ENCODE data around the gene MCF2L2.

GRCh38 chr3:183259087-183259486 lies 169.3 kb downstream of the MCF2L2 start:
- no peak for TF ChIP-seq RARB (CRISPR knock-in tag; IDR thresholded peaks at IDR 0.05)
- TF ChIP-seq, protein P1, sequence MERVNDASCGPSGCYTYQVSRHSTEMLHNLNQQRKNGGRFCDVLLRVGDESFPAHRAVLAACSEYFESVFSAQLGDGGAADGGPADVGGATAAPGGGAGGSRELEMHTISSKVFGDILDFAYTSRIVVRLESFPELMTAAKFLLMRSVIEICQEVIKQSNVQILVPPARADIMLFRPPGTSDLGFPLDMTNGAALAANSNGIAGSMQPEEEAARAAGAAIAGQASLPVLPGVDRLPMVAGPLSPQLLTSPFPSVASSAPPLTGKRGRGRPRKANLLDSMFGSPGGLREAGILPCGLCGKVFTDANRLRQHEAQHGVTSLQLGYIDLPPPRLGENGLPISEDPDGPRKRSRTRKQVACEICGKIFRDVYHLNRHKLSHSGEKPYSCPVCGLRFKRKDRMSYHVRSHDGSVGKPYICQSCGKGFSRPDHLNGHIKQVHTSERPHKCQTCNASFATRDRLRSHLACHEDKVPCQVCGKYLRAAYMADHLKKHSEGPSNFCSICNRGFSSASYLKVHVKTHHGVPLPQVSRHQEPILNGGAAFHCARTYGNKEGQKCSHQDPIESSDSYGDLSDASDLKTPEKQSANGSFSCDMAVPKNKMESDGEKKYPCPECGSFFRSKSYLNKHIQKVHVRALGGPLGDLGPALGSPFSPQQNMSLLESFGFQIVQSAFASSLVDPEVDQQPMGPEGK (CRISPR knock-in tag; IDR thresholded peaks at IDR 0.05; ENCODE audit: borderline replicate concordance): no peak
- TF ChIP-seq GLIS3 (CRISPR knock-in tag; IDR thresholded peaks at IDR 0.05): no peak
- no peak for TF ChIP-seq SNAI2 (CRISPR knock-in tag; IDR thresholded peaks at IDR 0.05)
- no peak for TF ChIP-seq ARNTL (CRISPR knock-in tag; IDR thresholded peaks at IDR 0.05; ENCODE audit: borderline replicate concordance, low read depth)
- TF ChIP-seq, protein P2, sequence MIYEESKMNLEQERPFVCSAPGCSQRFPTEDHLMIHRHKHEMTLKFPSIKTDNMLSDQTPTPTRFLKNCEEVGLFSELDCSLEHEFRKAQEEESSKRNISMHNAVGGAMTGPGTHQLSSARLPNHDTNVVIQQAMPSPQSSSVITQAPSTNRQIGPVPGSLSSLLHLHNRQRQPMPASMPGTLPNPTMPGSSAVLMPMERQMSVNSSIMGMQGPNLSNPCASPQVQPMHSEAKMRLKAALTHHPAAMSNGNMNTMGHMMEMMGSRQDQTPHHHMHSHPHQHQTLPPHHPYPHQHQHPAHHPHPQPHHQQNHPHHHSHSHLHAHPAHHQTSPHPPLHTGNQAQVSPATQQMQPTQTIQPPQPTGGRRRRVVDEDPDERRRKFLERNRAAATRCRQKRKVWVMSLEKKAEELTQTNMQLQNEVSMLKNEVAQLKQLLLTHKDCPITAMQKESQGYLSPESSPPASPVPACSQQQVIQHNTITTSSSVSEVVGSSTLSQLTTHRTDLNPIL (CRISPR knock-in tag; IDR thresholded peaks at IDR 0.05; ENCODE audit: low read depth): no peak
- no peak for TF ChIP-seq PPARA (CRISPR knock-in tag; IDR thresholded peaks at IDR 0.05; ENCODE audit: borderline replicate concordance)
- no peak for TF ChIP-seq ZFP30 (CRISPR knock-in tag; IDR thresholded peaks at IDR 0.05)
- no peak for TF ChIP-seq CSDC2 (CRISPR knock-in tag; IDR thresholded peaks at IDR 0.05)

Data from SK-N-SH treated with all-trans-retinoic acid at 6 μM for 48 hours (cell line).